Endothelial cell (in vitro differentiated cells): ENCODE data around the gene TMEM11. TPM values are rescaled to one million over a fixed set of nuclear protein-coding genes. Genes with fewer than 3 reads are reported as not detected.
A peak's percentile ranks its signal among the peaks of the same experiment; 100 is the strongest.

ENCODE experiments used
- DNase-seq: peaks from one replicate; pipeline ENCODE4 v3.0.0; 2021; ENCODE audit warnings: low spot score
- H3K27ac Mint-ChIP-seq: one replicate; pipeline ENCODE4 v1.8.0; 2021; ENCODE audit warnings: mixed read lengths, inconsistent platforms; ENCODE audit not compliant: unreplicated experiment
- H3K27me3 Mint-ChIP-seq: one replicate; pipeline ENCODE4 v1.8.0; 2021; ENCODE audit warnings: mild to moderate bottlenecking, moderate library complexity, mixed read lengths, inconsistent platforms; ENCODE audit not compliant: unreplicated experiment
- H3K36me3 Mint-ChIP-seq: one replicate; pipeline ENCODE4 v1.8.0; 2021; ENCODE audit warnings: mild to moderate bottlenecking, low read depth, mixed read lengths, inconsistent platforms; ENCODE audit not compliant: unreplicated experiment
- H3K4me1 Mint-ChIP-seq: one replicate; pipeline ENCODE4 v1.8.0; 2021; ENCODE audit warnings: mild to moderate bottlenecking, mixed read lengths, inconsistent platforms; ENCODE audit not compliant: unreplicated experiment
- H3K4me3 Mint-ChIP-seq: one replicate; pipeline ENCODE4 v1.8.0; 2021; ENCODE audit warnings: mild to moderate bottlenecking, mixed read lengths, inconsistent platforms; ENCODE audit not compliant: unreplicated experiment
- H3K9me3 Mint-ChIP-seq: one replicate; pipeline ENCODE4 v1.8.0; 2021; ENCODE audit warnings: mixed read lengths, inconsistent platforms; ENCODE audit not compliant: unreplicated experiment
- total RNA-seq: library from RNA; stranded (reverse); fragmentation: NEBNext Ultra II Directional; extraction: Animal tissue kit (Norgen Biotek cat#: 25700); gene quantifications from one replicate; pipeline ENCODE4 v1.2.1, GENCODE V29; 2021; ENCODE audit not compliant: unreplicated experiment
- TF ChIP-seq, protein P1 (sequence below): fragments of 200-600 bp; sonication (generic); IDR thresholded peaks from one replicate; pipeline ENCODE4 v1.5.0; 2021; ENCODE audit warnings: antibody characterized with exemption; ENCODE audit not compliant: unreplicated experiment

The TMEM11 gene
- total RNA-seq, 1 donor from 2014 or later: 36.9 TPM

DNA sequence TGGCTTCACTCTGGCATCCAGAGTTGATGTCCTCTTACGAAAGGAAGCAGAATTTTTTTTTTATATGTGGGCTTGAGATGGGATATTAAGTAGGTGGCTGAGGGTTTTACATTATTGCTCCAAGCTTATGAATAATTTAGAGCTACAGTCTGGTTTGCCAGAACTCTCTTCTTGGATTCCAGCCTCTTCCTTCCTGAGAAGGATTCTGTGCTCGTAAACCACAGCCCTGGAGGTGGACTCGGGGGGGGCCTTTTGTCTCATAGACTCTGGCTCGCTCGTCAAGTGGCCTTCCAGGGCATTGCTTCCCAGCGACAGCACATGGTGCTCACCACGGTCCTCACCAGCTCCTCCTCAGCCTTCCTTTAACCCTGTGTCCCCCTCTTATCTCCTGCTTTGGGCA is 43.2 kb downstream of the TMEM11 start:
- TF ChIP-seq, protein P1, sequence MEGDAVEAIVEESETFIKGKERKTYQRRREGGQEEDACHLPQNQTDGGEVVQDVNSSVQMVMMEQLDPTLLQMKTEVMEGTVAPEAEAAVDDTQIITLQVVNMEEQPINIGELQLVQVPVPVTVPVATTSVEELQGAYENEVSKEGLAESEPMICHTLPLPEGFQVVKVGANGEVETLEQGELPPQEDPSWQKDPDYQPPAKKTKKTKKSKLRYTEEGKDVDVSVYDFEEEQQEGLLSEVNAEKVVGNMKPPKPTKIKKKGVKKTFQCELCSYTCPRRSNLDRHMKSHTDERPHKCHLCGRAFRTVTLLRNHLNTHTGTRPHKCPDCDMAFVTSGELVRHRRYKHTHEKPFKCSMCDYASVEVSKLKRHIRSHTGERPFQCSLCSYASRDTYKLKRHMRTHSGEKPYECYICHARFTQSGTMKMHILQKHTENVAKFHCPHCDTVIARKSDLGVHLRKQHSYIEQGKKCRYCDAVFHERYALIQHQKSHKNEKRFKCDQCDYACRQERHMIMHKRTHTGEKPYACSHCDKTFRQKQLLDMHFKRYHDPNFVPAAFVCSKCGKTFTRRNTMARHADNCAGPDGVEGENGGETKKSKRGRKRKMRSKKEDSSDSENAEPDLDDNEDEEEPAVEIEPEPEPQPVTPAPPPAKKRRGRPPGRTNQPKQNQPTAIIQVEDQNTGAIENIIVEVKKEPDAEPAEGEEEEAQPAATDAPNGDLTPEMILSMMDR: no peak
- peaks cover 13% of the 10 kb centered on the region for H3K27me3 Mint-ChIP-seq
- peak overlapping the region; percentile 81 for H3K27ac Mint-ChIP-seq
- H3K9me3 Mint-ChIP-seq: no peaks in the 10 kb centered on the region
- H3K4me3 Mint-ChIP-seq: peak overlapping the region; percentile 27
- peaks cover 21% of the 10 kb centered on the region for H3K4me1 Mint-ChIP-seq
- peaks cover 6% of the 10 kb centered on the region for H3K36me3 Mint-ChIP-seq
- no peak for DNase-seq

DNA sequence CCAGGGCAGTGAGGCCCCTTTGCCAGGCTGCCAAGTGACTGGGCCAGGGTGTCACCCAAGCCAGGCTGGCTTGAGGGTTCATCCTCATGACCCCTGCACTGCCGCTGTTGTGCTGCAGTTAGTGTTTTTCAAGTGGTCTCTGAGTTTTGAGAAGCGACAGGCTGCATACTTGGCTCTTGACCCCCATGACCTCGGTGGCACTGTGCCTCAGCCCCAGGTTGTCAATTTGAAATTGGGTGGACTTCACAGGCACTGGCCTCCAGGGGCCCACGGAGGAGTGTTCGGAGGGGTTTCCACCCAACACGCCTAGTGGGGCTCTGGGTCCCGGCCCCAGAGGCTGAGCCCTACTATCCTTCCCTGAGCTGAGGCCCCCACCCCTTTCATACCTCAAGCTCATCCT is 44.5 kb downstream of the TMEM11 start:
- Mint-ChIP-seq H3K9me3 (no peaks in the 10 kb centered on the region), H3K36me3 (peaks cover 6% of the 10 kb centered on the region)
- TF ChIP-seq, protein P1: no peak

DNA sequence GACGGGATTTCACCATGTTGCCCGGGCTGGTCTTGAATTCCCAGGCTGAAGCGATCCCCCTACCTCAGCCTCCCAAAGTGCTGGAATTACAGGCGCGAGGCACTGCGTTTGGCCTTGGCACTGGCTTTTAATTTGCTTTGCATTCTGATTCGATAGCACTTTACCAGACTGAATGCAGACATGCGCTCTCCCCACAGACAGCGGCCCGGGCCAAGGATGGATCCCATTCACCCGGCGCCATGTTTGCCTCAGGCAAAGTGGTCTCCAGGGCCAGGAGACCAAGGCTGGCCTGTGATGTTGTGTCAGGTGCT is 45.5 kb downstream of the TMEM11 start:
- Mint-ChIP-seq H3K4me1 (peaks cover 21% of the 10 kb centered on the region), H3K9me3 (no peaks in the 10 kb centered on the region), H3K4me3 (no peak overlapping the region), H3K27ac (no peak overlapping the region), H3K36me3 (peaks cover 6% of the 10 kb centered on the region), H3K27me3 (peaks cover 13% of the 10 kb centered on the region)
- no peak for DNase-seq
- TF ChIP-seq, protein P1: no peak

More for the DNA sequence above, 44.5 kb downstream of the TMEM11 start:
- H3K27me3 Mint-ChIP-seq: peaks cover 13% of the 10 kb centered on the region
- no peak overlapping the region for H3K27ac Mint-ChIP-seq
- peaks cover 21% of the 10 kb centered on the region for H3K4me1 Mint-ChIP-seq
- DNase-seq: no peak
- no peak overlapping the region for H3K4me3 Mint-ChIP-seq

DNA sequence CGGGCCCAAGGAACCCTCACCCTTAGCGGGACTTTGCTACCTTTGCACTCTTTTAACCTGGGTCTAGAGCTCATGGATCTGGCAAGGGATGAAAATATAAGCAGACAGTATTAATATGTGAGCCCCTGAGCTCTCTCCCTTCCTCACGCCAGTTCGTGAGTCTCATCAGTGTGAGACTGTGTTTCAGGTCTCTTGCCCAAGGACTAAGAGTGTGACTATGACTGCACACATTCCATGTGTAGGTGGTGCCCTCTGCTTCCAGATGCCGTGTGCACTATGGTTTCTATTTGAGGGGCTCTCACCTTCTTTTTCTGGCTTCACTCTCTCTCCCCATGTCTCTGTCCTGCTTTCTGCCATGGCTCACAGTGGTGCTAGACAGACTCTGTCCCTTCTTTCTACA is 46.7 kb downstream of the TMEM11 start:
- H3K4me1 Mint-ChIP-seq: peaks cover 29% of the 10 kb centered on the region

DNA sequence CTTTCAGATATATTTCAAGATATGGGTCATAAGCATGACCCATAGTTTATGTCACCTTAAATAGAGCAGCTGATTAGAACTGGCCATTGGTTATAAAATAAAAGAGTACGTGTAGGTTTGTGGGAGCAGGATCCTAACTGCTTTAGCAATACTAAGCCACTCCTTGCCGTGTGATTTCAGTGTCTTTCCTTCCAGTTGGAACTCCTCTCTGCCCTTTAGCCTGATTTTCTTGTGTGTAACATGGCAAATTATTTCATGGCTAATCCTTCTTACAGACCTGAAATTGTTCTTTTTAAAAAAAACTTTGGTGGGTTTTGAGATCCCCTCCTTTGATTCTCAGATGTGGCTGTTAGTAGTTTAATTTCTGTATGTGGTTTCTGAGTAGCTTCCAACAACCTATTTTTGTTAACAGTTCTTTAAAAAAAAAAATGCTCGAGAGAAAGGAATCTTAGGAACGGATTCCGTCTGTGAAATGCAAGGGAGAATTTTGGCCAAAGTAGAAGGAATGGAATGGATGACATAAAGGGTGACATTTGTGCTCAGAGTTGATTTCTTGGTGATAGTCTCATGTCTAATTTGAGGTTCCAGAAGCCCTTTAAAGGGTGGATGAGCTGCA is 47.3 kb downstream of the TMEM11 start:
- DNase-seq: no peak
- Mint-ChIP-seq H3K36me3 (no peaks in the 10 kb centered on the region), H3K4me3 (no peak overlapping the region), H3K4me1 (peaks cover 31% of the 10 kb centered on the region), H3K27ac (no peak overlapping the region), H3K9me3 (no peaks in the 10 kb centered on the region), H3K27me3 (peaks cover 10% of the 10 kb centered on the region)
- TF ChIP-seq, protein P1: no peak

More for the DNA sequence above, 46.7 kb downstream of the TMEM11 start:
- H3K9me3 Mint-ChIP-seq: no peaks in the 10 kb centered on the region
- TF ChIP-seq, protein P1: no peak
- DNase-seq: no peak
- no peak overlapping the region for H3K4me3 Mint-ChIP-seq
- H3K36me3 Mint-ChIP-seq: no peaks in the 10 kb centered on the region
- peaks cover 10% of the 10 kb centered on the region for H3K27me3 Mint-ChIP-seq
- H3K27ac Mint-ChIP-seq: no peak overlapping the region
